HG03432 (cell line): ENCODE results near the gene TSC22D2.
"Not testable (repeated sequence)": the region's sequence is repeated elsewhere in the genome, so short reads cannot be mapped to it uniquely, and the experiment has no call there.

Experiments
- ATAC-seq: cut with Tn5 transposase; IDR thresholded peaks from one replicate; pipeline ENCODE4 v1.9.1; 2021; ENCODE audit warnings: mild to moderate bottlenecking, moderate library complexity; ENCODE audit not compliant: unreplicated experiment

Gene TSC22D2

GRCh38 chr3:150479370-150479769, 71.3 kb downstream of the TSC22D2 start:
- ATAC-seq: no peak

GRCh38 chr3:150480877-150481276, 72.8 kb downstream of the TSC22D2 start:
- ATAC-seq: no peak

- no peak for ATAC-seq
Measured at GRCh38 chr3:150483226-150483625, 75.1 kb downstream of the TSC22D2 start.

DNA sequence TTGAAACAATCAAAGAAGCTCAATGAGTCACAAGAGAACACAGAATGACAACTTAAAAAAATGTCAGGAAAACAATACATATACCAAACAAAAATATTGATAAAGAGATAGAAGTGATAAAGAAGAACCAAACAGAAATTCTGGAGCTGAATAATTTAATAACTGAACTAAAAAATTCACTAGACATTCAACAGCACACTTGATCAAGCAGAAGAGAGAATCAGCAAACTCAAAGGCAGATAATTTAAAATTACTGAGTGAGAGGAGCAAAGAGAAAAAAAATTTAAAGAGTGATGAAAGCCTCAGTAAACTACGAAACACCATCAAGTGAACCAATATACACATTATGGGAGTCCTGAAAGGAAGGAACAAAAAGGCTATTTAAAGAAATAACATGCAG, 76.3 kb downstream of the TSC22D2 start:
- no peak for ATAC-seq

GRCh38 chr3:150488867-150489266, 80.8 kb downstream of the TSC22D2 start:
- no peak for ATAC-seq

DNA sequence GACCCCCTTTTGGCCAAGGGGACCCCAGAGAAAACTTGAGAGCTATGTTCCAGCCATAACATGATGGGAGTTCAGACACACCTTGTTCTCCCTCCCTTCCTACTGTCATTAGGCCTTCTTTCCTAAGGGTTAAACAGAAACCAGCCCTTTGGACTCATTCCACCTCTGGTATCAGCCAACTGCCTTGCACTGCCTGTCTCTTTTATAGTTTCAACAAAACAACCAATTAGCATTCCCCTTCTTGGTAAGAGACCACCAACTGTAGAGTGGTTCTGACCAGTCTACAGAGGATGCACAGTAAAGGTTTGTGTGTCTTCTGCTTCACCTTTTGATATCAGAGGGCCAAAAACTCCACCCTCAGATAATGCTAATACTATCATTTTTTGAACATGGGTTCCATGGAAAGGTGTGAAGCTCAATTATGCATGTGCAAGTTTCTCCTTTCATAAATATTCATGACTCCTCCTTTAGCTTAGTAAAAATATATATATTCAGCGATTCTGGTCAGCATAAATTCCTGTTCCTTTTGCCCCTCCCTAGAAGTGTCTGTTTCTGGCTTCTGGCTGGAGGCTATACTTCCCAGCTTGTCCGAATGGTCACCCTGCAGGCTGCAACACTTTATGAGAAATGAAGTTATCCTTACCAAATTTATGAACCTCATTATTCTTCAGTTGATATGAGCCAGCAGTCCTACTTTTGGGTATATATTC, 82.3 kb downstream of the TSC22D2 start:
- ATAC-seq: no peak

DNA sequence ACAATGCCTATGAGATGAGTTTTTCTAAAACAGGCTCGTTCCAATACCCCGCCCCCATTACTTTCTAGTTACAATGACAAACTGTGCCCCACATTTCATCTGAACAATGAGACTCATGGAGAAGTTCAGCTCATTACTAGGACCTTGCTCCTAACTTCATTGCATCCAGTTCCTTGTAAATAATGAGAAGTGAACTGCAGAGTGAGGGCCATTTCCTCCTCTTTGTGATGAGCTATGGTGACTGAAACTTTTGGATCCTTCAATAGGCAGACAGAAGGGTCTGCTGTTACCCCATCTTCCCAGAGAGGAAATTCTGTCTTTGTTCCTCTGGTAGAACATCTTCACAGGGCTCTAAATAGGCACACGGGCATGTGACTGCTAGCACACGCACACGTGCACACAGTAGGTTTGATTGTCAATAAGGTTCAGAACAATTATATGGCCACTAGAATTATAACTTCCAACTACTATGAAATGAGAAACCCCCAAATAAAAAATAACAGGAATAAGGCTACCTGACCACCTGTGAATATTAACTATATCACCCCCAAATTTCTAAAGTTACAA, 86.4 kb downstream of the TSC22D2 start:
- no peak for ATAC-seq

- no peak for ATAC-seq
Measured at GRCh38 chr3:150495149-150495548, 87.1 kb downstream of the TSC22D2 start.

DNA sequence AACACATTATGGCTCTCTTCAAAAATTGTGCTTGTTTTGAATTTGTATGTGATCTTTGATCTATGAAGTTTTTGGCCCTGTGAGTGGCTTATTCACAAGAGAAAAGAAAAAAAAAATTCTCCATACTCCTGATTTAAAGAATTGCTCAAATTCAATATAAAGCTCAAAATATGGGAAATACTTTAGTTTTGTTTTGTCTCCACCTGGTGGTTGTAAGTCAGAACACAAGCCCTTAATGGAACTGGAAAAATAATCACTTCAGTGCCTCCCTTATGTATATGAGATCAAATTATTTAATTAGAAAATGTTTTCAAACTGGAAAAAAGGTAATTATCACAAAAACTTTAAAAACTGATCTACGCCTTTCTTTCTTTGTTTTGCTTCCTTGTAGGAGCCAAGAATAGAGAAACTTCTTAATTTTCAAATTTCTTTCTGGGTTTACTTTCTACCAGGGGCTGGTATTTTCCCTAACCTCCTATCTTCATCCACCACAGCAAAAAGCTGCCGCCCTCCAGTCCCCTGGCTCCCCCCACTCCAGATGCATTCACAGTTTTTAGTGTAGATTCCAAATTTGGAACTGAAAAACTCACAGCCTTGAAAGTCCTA, 87.6 kb downstream of the TSC22D2 start:
- no peak for ATAC-seq

GRCh38 chr3:150497956-150498355, 89.9 kb downstream of the TSC22D2 start:
- ATAC-seq: no peak

DNA sequence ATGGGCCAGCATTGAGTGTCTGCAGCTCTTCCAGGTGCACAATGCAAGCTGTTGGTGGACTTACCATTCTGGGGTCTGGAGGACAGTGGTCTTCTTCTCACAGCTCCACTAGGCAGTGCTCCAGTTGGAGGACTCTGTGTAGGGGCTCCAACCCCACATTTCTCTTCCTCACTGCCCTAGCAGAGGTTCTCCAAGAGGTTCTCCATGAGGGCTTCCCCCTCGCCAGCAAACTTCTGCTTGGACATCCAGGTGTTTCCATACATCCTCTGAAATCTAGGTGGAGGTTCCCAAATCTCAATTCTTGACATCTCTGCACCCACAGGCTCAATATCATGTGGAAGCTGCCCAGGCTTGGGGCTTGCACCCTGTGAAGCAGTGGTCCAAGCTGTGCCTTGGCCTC, 92.9 kb downstream of the TSC22D2 start:
- ATAC-seq: not testable (repeated sequence)

- no peak for ATAC-seq
Measured at GRCh38 chr3:150503402-150504099, 95.5 kb downstream of the TSC22D2 start.

DNA sequence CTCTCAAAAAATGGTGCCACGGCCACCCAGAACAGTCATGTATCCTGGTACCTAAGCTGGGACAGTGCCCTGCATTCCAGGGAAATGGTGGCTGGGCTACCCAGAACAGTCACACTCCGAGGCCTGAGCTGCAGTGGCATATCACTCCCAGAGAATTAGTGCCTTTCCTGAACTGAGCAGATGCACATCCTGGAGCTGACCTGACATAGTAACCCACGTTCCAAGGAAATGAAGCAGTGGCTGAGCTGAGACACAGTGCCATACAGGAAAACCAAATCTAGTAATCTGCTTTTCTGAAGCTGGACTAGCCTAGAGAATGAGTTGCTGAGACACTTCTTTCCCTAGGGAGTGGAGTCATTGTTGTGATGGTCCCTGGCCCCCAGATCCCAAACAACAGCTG, 96.4 kb downstream of the TSC22D2 start:
- ATAC-seq: no peak

- ATAC-seq: no peak
Measured at GRCh38 chr3:150508401-150508800, 100.3 kb downstream of the TSC22D2 start.

DNA sequence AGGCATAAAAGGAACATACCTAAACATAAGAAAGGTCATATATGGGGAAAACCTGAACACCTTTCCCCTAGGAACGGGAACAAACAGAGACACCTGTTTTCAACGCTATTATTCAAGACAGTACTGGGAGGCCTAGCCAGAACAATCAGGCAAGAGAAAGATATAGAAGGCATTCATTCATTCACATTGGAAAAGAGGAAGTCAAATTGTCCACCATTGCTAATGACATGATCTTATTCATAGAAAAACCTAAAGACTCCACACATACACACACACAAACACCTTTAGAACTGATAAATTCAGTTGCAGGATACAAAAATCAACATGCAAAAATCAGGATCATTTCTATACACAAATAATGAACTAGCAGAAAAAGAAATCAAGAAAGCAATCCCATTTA, 101.7 kb downstream of the TSC22D2 start:
- no peak for ATAC-seq

- ATAC-seq: no peak
Measured at GRCh38 chr3:150511122-150511821, 103.2 kb downstream of the TSC22D2 start.

DNA sequence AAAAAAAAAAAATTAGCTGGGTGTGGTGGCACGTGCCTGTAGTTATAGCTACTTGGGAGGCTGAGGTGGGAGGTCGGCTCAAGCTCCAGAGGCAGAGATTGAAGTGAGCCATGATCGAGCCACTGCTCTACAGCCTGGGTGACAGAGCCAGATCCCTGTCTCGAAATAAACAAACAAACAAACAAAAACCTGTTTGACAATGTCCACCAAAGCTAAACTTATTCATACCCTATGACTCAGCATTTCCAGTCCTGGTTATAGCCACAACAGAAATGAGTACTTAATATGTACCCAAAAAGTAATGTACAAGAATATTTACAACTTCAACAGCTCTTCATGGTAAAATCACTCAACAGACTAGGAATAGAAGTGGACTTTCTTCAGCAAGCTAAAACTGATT, 107.1 kb downstream of the TSC22D2 start:
- no peak for ATAC-seq
